SK-N-SH (cell line): ENCODE data around the gene MLIP. TPM values are rescaled to one million over a fixed set of nuclear protein-coding genes. Genes with fewer than 3 reads are reported as not detected.

Experiments used
- CTCF ChIA-PET: fragments of 300-600, 350-600 bp; formaldehyde crosslinking; extraction: SDS; loops from one replicate; lab custom pipeline; 2021; lab: Yijun Ruan, JAX
- POLR2A ChIA-PET: fragments of 350-600 bp; sonication (Branson Sonifier 250); formaldehyde crosslinking; extraction: SDS; loops from one replicate; lab custom pipeline; 2020; ENCODE audit warnings: antibody characterized with exemption, inconsistent platforms; lab: Yijun Ruan, JAX
- DNase-seq: peaks from one replicate; pipeline ENCODE4 v3.0.0; 2012
- H2AFZ ChIP-seq: fragments of 200-600 bp; sonication (generic); 2 replicates; pipeline ENCODE4 v1.8.1; 2016; ENCODE audit warnings: antibody characterized with exemption, mild to moderate bottlenecking, low read depth
- H3F3A ChIP-seq: fragments of 200-600 bp; sonication (generic); replicated peaks from 2 replicates; pipeline ENCODE3; 2016; ENCODE audit warnings: antibody characterized with exemption, mild to moderate bottlenecking; ENCODE audit not compliant: insufficient read depth
- H3K27ac ChIP-seq, 2 experiments: fragments of 200-500 bp in 1 of 2; fragments of 200-600 bp in 1 of 2; sonication (Bioruptor generic) in 1 of 2; sonication (generic), shearing (Covaris generic) in 1 of 2; 2 replicates each; pipeline versions ENCODE4 v1.5.1 to v1.6.1; 2014 to 2016; ENCODE audit warnings: low read depth in 2 of 2, inconsistent platforms in 1 of 2, low read length in 1 of 2, mild to moderate bottlenecking in 1 of 2, mixed read lengths in 1 of 2
- H3K27me3 ChIP-seq: fragments of 200-600 bp; sonication (generic), shearing (Covaris generic); 2 replicates; pipeline ENCODE4 v1.6.1; 2016; ENCODE audit warnings: mixed run types; ENCODE audit not compliant: insufficient read depth
- H3K36me3 ChIP-seq, 2 experiments: fragments of 200-500 bp in 1 of 2; fragments of 200-600 bp in 1 of 2; sonication (Bioruptor generic) in 1 of 2; sonication (generic) in 1 of 2; replicated peaks in 1 of 2; 2 replicates each; pipeline versions ENCODE3 to v1.5.1; 2014 to 2016; ENCODE audit warnings: low read length in 1 of 2, mild to moderate bottlenecking in 1 of 2; ENCODE audit not compliant: insufficient read depth in 2 of 2, control insufficient read depth in 1 of 2
- H3K4me1 ChIP-seq, 2 experiments: fragments of 200-500 bp in 1 of 2; fragments of 200-600 bp in 1 of 2; sonication (Bioruptor generic) in 1 of 2; sonication (generic), shearing (Covaris generic) in 1 of 2; 2 replicates each; pipeline versions ENCODE4 v1.5.1 to v1.6.1; 2014 to 2016; ENCODE audit warnings: low read depth in 1 of 2, low read length in 1 of 2, mixed run types in 1 of 2; ENCODE audit not compliant: insufficient read depth in 2 of 2, control insufficient read depth in 1 of 2
- H3K4me2 ChIP-seq: fragments of 200-600 bp; sonication (generic), shearing (Covaris generic); 2 replicates; pipeline ENCODE4 v1.6.1; 2017; ENCODE audit warnings: mixed run types
- H3K4me3 ChIP-seq, 2 experiments: fragments of 200-500 bp in 1 of 2; fragments of 200-600 bp in 1 of 2; sonication (Bioruptor generic) in 1 of 2; sonication (generic), shearing (Covaris generic) in 1 of 2; 2 replicates each; pipeline versions ENCODE4 v1.5.1 to v1.8.1; 2014 to 2016; ENCODE audit warnings: low read depth in 2 of 2, inconsistent platforms in 1 of 2, low read length in 1 of 2, mild to moderate bottlenecking in 1 of 2, mixed read lengths in 1 of 2, moderate library complexity in 1 of 2
- H3K79me2 ChIP-seq: fragments of 200-600 bp; sonication (generic); 2 replicates; pipeline ENCODE4 v1.8.1; 2017; ENCODE audit warnings: mild to moderate bottlenecking; ENCODE audit not compliant: insufficient read depth
- H3K9ac ChIP-seq: fragments of 200-600 bp; sonication (generic); 2 replicates; pipeline ENCODE4 v1.6.1; 2017; ENCODE audit warnings: mixed run types
- H3K9me2 ChIP-seq: fragments of 200-600 bp; sonication (generic); 2 replicates; pipeline ENCODE4 v1.6.1; 2017; ENCODE audit warnings: mixed run types
- H3K9me3 ChIP-seq: fragments of 200-600 bp; sonication (generic); 2 replicates; pipeline ENCODE4 v1.6.1; 2017; ENCODE audit warnings: mixed run types, mild to moderate bottlenecking, moderate library complexity
- H4K20me1 ChIP-seq: fragments of 200-600 bp; sonication (generic); 2 replicates; pipeline ENCODE4 v1.6.1; 2017; ENCODE audit warnings: mild to moderate bottlenecking, mixed run types; ENCODE audit not compliant: insufficient read depth
- EZH2phosphoT487 ChIP-seq: fragments of 200-600 bp; sonication (generic); IDR thresholded peaks from 2 replicates; pipeline ENCODE4 v1.6.1; 2017; ENCODE audit warnings: low read depth, mixed run types, mild to moderate bottlenecking, antibody characterized with exemption, moderate library complexity, borderline replicate concordance
- FOSL2 ChIP-seq: IDR thresholded peaks from 2 replicates; pipeline ENCODE4 v1.4.0; 2012; ENCODE audit warnings: low read depth, mild to moderate bottlenecking, moderate library complexity, borderline replicate concordance
- FOXJ3 ChIP-seq: sonication (generic); formaldehyde crosslinking; IDR thresholded peaks from 2 replicates; pipeline ENCODE4 v1.5.1; 2020; ENCODE audit warnings: mild to moderate bottlenecking, missing genetic modification reagents
- JUND ChIP-seq: IDR thresholded peaks from 2 replicates; pipeline ENCODE4 v1.4.0; 2012
- MEF2A ChIP-seq: IDR thresholded peaks from 2 replicates; pipeline ENCODE4 v1.4.0; 2012; ENCODE audit warnings: low read depth, borderline replicate concordance
- NFIC ChIP-seq: IDR thresholded peaks from 2 replicates; pipeline ENCODE4 v1.4.0; 2012; ENCODE audit warnings: borderline replicate concordance
- NRF1 ChIP-seq: IDR thresholded peaks from 2 replicates; pipeline ENCODE4 v1.6.1; 2012; ENCODE audit warnings: low read depth, mild to moderate bottlenecking, low read length
- POLR2AphosphoS5 ChIP-seq: IDR thresholded peaks from 2 replicates; pipeline ENCODE4 v1.6.1; 2012; ENCODE audit warnings: low read depth, low read length
- RFX5 ChIP-seq: IDR thresholded peaks from 2 replicates; pipeline ENCODE4 v1.6.1; 2012; ENCODE audit warnings: mild to moderate bottlenecking, improper control_type of control experiment, low read length
- SIN3A ChIP-seq: IDR thresholded peaks from 2 replicates; pipeline ENCODE4 v1.6.1; 2012; ENCODE audit warnings: low read depth, mild to moderate bottlenecking, low read length, moderate library complexity, borderline replicate concordance
- TAF1 ChIP-seq: IDR thresholded peaks from 2 replicates; pipeline ENCODE4 v1.6.1; 2012; ENCODE audit warnings: low read depth, mild to moderate bottlenecking, low read length, moderate library complexity, borderline replicate concordance
- TCF12 ChIP-seq: IDR thresholded peaks from 2 replicates; pipeline ENCODE4 v1.4.0; 2012
- WGBS: methylation state at CpG from one replicate; pipeline ENCODE4 v1.1.6; 2017; ENCODE audit warnings: low lambda C conversion rate; 5-methylcytosine and 5-hydroxymethylcytosine counted together
- polyA plus RNA-seq, 3 experiments: library from polyadenylated mRNA; depleted of rRNA; stranded (reverse); fragments of >200 nt; gene quantifications; 2 replicates each; pipeline ENCODE4 v1.2.3, GENCODE V29; 2012
- TF ChIP-seq, protein P1 (sequence below): IDR thresholded peaks from 2 replicates; pipeline ENCODE4 v1.6.1; 2012; ENCODE audit warnings: mild to moderate bottlenecking, low read depth, low read length, moderate library complexity
- TF ChIP-seq, protein P2 (sequence below): fragments of 200-600 bp; sonication (generic); IDR thresholded peaks from 2 replicates; pipeline ENCODE4 v1.6.1; 2017; ENCODE audit warnings: antibody characterized with exemption, mild to moderate bottlenecking, moderate library complexity
- TF ChIP-seq, protein P3 (sequence below): IDR thresholded peaks from 2 replicates; pipeline ENCODE4 v1.4.0; 2012; ENCODE audit warnings: low read depth, borderline replicate concordance
- TF ChIP-seq, protein P4 (sequence below): IDR thresholded peaks from 2 replicates; pipeline ENCODE4 v1.4.0; 2012; ENCODE audit warnings: low read depth, borderline replicate concordance

Gene MLIP
- polyA plus RNA-seq, 1 of the 3 experiments (the other 2 are of a cell fraction) = not detected

DNA sequence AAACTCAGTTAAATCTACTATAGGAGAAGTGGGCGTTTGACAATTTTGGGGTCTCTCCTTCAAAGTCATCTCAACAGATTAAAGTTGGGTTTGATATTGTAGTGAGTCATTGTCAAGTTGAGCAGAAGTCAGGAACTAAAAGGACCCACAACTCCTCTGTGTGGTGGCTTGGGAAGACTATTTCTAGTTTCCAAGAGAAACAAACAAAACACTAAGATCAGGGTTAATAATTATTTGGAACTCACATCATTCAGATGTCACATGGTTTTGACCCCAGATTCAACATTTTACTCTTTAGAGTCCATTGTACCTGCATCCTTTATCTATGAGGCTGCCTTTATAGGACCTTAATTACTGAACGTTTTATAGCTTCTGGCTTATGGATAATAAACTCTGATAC, 151.7 kb downstream of the MLIP start:
- Histone ChIP-seq H3K79me2 (no peaks in the 10 kb centered on the region), H3F3A (no peaks in the 10 kb centered on the region), H3K9ac (no peak overlapping the region), H2AFZ (no peak overlapping the region), H4K20me1 (no peaks in the 10 kb centered on the region), H3K4me2 (no peak overlapping the region), H3K4me1 (peaks cover 0 to 7% of the 10 kb centered on the region in 2 experiments; a peak in 1 of 4 replicates), H3K36me3 (no peaks in the 10 kb centered on the region), H3K9me3 (no peaks in the 10 kb centered on the region), H3K27me3 (no peaks in the 10 kb centered on the region), H3K27ac (no peak overlapping the region), H3K4me3 (no peak overlapping the region), H3K9me2 (no peaks in the 10 kb centered on the region)
- DNase-seq = no peak
- 10% methylated on average over 2 of the region's 2 CpGs for WGBS
- POLR2A ChIA-PET = no interaction called here
- CTCF ChIA-PET = no interaction called here
- TF ChIP-seq FOXJ3 (CRISPR knock-in tag) = no peak
- no peak for TF ChIP-seq MEF2A
- TF ChIP-seq FOSL2 = no peak
- TF ChIP-seq TAF1 = no peak
- no peak for TF ChIP-seq NFIC
- TF ChIP-seq, protein P1, sequence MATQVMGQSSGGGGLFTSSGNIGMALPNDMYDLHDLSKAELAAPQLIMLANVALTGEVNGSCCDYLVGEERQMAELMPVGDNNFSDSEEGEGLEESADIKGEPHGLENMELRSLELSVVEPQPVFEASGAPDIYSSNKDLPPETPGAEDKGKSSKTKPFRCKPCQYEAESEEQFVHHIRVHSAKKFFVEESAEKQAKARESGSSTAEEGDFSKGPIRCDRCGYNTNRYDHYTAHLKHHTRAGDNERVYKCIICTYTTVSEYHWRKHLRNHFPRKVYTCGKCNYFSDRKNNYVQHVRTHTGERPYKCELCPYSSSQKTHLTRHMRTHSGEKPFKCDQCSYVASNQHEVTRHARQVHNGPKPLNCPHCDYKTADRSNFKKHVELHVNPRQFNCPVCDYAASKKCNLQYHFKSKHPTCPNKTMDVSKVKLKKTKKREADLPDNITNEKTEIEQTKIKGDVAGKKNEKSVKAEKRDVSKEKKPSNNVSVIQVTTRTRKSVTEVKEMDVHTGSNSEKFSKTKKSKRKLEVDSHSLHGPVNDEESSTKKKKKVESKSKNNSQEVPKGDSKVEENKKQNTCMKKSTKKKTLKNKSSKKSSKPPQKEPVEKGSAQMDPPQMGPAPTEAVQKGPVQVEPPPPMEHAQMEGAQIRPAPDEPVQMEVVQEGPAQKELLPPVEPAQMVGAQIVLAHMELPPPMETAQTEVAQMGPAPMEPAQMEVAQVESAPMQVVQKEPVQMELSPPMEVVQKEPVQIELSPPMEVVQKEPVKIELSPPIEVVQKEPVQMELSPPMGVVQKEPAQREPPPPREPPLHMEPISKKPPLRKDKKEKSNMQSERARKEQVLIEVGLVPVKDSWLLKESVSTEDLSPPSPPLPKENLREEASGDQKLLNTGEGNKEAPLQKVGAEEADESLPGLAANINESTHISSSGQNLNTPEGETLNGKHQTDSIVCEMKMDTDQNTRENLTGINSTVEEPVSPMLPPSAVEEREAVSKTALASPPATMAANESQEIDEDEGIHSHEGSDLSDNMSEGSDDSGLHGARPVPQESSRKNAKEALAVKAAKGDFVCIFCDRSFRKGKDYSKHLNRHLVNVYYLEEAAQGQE = no peak
- no peak for TF ChIP-seq POLR2AphosphoS5
- no peak for TF ChIP-seq TCF12
- TF ChIP-seq, protein P2, sequence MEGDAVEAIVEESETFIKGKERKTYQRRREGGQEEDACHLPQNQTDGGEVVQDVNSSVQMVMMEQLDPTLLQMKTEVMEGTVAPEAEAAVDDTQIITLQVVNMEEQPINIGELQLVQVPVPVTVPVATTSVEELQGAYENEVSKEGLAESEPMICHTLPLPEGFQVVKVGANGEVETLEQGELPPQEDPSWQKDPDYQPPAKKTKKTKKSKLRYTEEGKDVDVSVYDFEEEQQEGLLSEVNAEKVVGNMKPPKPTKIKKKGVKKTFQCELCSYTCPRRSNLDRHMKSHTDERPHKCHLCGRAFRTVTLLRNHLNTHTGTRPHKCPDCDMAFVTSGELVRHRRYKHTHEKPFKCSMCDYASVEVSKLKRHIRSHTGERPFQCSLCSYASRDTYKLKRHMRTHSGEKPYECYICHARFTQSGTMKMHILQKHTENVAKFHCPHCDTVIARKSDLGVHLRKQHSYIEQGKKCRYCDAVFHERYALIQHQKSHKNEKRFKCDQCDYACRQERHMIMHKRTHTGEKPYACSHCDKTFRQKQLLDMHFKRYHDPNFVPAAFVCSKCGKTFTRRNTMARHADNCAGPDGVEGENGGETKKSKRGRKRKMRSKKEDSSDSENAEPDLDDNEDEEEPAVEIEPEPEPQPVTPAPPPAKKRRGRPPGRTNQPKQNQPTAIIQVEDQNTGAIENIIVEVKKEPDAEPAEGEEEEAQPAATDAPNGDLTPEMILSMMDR = no peak
- TF ChIP-seq, protein P3, sequence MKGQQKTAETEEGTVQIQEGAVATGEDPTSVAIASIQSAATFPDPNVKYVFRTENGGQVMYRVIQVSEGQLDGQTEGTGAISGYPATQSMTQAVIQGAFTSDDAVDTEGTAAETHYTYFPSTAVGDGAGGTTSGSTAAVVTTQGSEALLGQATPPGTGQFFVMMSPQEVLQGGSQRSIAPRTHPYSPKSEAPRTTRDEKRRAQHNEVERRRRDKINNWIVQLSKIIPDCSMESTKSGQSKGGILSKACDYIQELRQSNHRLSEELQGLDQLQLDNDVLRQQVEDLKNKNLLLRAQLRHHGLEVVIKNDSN = no peak
- TF ChIP-seq, protein P4, sequence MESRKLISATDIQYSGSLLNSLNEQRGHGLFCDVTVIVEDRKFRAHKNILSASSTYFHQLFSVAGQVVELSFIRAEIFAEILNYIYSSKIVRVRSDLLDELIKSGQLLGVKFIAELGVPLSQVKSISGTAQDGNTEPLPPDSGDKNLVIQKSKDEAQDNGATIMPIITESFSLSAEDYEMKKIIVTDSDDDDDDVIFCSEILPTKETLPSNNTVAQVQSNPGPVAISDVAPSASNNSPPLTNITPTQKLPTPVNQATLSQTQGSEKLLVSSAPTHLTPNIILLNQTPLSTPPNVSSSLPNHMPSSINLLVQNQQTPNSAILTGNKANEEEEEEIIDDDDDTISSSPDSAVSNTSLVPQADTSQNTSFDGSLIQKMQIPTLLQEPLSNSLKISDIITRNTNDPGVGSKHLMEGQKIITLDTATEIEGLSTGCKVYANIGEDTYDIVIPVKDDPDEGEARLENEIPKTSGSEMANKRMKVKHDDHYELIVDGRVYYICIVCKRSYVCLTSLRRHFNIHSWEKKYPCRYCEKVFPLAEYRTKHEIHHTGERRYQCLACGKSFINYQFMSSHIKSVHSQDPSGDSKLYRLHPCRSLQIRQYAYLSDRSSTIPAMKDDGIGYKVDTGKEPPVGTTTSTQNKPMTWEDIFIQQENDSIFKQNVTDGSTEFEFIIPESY = no peak
- TF ChIP-seq NRF1 = no peak
- no peak for TF ChIP-seq JUND
- no peak for TF ChIP-seq RFX5
- TF ChIP-seq SIN3A = no peak
- no peak for TF ChIP-seq EZH2phosphoT487
- TF ChIP-seq, all 33 proteins: peak for 0
